PC-3 (cell line): ENCODE data around the gene PSMD4.

Experiments
- EZH2 ChIP-seq: fragments of 300-600 bp; sonication (generic); IDR thresholded peaks from one replicate; pipeline ENCODE4 v1.6.1; 2017; ENCODE audit warnings: antibody characterized with exemption, mild to moderate bottlenecking, low read length; ENCODE audit not compliant: unreplicated experiment
- TF ChIP-seq, protein P1 (sequence below): fragments of 300-600 bp; sonication (generic); conservative IDR thresholded peaks from 2 replicates; pipeline ENCODE4 v1.5.1; 2017; ENCODE audit warnings: antibody characterized with exemption, low read depth, mild to moderate bottlenecking, low read length

DNA sequence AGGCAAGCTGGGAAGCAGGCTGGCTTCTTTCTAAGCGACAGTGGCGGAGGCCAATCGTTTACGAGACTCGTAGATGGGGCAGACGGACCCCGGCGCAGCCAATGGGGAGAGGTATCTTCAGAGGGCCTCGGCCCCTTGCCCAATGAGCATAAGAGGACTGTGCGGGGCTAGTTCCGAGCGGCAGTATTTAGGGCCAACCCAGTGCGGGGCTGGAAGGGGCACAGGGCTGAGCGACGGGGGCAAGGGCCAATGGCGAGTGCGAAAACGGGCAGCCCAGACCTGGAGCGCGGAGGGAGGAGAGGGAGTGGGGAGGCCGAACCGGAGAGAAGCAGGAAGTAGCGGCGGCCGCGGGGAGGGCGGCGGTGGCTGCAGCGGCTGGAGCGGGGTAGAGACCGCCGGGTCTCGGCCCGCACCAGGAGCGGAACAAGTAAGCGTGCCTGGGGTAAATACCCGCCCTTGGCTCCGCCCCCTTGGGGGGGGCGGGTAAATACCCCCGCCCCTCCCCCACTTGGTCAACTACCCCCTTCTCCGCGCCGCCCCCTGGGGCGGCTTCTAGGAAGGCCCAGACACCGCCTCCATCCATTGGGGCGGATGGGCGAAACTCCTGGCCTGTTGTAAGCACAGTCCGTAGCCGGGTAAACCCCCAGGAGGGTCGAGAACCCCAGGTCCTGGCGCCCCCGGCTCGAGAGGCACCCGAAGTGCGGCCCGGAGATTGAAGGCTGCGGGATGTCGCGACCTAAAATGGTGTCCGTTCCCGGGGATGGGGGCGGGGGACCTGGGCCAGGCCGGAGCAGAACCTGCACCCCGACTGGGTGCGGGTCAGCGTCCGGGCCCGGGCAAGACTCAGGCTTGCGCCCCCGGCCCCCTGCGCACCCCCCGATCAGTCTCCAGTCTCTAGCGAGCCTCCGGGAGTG, 27.7 kb downstream of the PSMD4 start, which contains the start of gene ZNF687:
- TF ChIP-seq, protein P1, sequence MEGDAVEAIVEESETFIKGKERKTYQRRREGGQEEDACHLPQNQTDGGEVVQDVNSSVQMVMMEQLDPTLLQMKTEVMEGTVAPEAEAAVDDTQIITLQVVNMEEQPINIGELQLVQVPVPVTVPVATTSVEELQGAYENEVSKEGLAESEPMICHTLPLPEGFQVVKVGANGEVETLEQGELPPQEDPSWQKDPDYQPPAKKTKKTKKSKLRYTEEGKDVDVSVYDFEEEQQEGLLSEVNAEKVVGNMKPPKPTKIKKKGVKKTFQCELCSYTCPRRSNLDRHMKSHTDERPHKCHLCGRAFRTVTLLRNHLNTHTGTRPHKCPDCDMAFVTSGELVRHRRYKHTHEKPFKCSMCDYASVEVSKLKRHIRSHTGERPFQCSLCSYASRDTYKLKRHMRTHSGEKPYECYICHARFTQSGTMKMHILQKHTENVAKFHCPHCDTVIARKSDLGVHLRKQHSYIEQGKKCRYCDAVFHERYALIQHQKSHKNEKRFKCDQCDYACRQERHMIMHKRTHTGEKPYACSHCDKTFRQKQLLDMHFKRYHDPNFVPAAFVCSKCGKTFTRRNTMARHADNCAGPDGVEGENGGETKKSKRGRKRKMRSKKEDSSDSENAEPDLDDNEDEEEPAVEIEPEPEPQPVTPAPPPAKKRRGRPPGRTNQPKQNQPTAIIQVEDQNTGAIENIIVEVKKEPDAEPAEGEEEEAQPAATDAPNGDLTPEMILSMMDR = no peak
- TF ChIP-seq EZH2 = no peak
